D721Med (cell line): ENCODE data around the gene RPL5.

Experiments
- DNase-seq: peaks from one replicate; pipeline ENCODE4 v3.0.0; 2011; ENCODE audit warnings: low spot score; ENCODE audit not compliant: insufficient read length
- FAIRE-seq: peaks from 2 replicates; lab custom pipeline; 2011; peaks lifted over from hg19 to GRCh38; lab: Jason Lieb, UNC
- TF ChIP-seq, protein P1 (sequence below): IDR thresholded peaks from 2 replicates; pipeline ENCODE4 v1.5.1; 2012; ENCODE audit warnings: mild to moderate bottlenecking, control low read depth; ENCODE audit not compliant: insufficient read depth; ENCODE audit errors: missing control alignments

The RPL5 gene

GRCh38 chr1:92879316-92879968, 47.6 kb downstream of the RPL5 start:
- FAIRE-seq (no peak), DNase-seq (no peak)
- TF ChIP-seq, protein P1, sequence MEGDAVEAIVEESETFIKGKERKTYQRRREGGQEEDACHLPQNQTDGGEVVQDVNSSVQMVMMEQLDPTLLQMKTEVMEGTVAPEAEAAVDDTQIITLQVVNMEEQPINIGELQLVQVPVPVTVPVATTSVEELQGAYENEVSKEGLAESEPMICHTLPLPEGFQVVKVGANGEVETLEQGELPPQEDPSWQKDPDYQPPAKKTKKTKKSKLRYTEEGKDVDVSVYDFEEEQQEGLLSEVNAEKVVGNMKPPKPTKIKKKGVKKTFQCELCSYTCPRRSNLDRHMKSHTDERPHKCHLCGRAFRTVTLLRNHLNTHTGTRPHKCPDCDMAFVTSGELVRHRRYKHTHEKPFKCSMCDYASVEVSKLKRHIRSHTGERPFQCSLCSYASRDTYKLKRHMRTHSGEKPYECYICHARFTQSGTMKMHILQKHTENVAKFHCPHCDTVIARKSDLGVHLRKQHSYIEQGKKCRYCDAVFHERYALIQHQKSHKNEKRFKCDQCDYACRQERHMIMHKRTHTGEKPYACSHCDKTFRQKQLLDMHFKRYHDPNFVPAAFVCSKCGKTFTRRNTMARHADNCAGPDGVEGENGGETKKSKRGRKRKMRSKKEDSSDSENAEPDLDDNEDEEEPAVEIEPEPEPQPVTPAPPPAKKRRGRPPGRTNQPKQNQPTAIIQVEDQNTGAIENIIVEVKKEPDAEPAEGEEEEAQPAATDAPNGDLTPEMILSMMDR, result no peak

GRCh38 chr1:92881391-92881790, 49.6 kb downstream of the RPL5 start:
- DNase-seq (no peak), FAIRE-seq (no peak)
- TF ChIP-seq, protein P1, result no peak

- DNase-seq (no peak), FAIRE-seq (no peak)
These were observed 51.0 kb downstream of the RPL5 start for GRCh38 chr1:92882819-92883218.

GRCh38 chr1:92883297-92883696, 51.5 kb downstream of the RPL5 start:
- FAIRE-seq, result no peak
- no peak for DNase-seq
- TF ChIP-seq, protein P1, result no peak

More at GRCh38 chr1:92882819-92883218, 51.0 kb downstream of the RPL5 start:
- TF ChIP-seq, protein P1, result no peak

GRCh38 chr1:92884195-92884594, 52.4 kb downstream of the RPL5 start:
- TF ChIP-seq, protein P1, result no peak
- FAIRE-seq (no peak), DNase-seq (no peak)

DNA sequence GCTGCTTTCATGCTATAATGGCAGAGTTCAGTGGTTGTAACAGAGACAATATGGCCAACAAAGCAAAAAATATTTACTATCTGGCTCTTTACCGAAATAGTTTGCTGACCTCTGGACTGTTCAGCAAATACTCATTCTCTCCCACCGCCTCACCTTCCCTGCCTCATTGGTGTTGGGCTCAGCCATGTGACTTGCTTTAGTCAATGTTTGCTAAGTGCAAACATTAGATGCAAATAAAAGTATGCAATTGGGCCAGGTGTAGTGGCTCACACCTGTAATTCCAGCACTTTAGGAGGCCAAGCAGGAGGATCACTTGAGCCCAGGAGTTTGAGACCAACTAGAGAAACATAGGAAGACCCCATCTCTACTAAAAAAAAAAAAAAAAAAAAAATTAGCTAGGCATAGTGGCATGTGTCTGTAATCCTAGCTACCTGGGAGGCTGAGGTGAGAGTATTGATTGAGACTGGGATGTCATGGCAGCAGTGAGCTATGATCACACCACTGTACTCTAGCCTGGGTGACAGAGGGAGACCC, 55.1 kb downstream of the RPL5 start:
- FAIRE-seq (no peak), DNase-seq (no peak)
- TF ChIP-seq, protein P1, result no peak

DNA sequence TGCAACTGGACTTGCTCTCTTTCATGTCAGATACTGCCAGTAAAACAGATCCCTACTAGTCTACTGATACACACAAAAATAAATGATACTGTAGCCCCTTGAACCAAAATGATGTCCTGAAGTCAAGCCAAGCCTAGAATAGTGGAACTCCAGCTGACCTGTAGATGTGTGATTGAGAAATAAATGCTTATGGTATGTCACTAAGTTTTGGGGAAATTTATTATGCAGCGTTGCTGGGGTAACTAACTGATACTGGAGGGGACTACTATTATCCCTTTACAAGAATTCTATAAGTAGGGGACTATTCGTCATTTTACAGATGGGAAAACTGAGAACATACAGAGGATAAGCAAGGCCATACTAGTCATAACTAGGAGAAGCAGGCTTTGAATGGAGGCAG, 55.6 kb downstream of the RPL5 start:
- no peak for FAIRE-seq
- no peak for DNase-seq
- TF ChIP-seq, protein P1, result no peak
